CD14-positive monocyte (primary cell): ENCODE data around the gene FGF5. TPM values are rescaled to one million over a fixed set of nuclear protein-coding genes. Genes with fewer than 3 reads are reported as not detected.

Experiments
- DNase-seq, 3 donors: peaks; one replicate each; pipeline ENCODE4 v3.0.0-alpha.2; 2011 to 2022
- H2AFZ ChIP-seq: 2 replicates; pipeline ENCODE4 v1.6.0; 2012; ENCODE audit warnings: mild to moderate bottlenecking, low read depth, low read length, inconsistent platforms; ENCODE audit not compliant: insufficient read depth, poor library complexity, severe bottlenecking
- H3K27ac ChIP-seq, 2 donors: 1 replicate in 1 of 2; 2 replicates in 1 of 2; pipeline ENCODE4 v1.5.1; 2012 to 2013; ENCODE audit warnings: low read length in 2 of 2, control low read depth in 1 of 2, inconsistent platforms in 1 of 2, low read depth in 1 of 2, mild to moderate bottlenecking in 1 of 2
- H3K27me3 ChIP-seq, 2 donors: one replicate each; pipeline versions ENCODE4 v1.6.0 to v1.6.1; 2011 to 2013; ENCODE audit warnings: low read length in 2 of 2; ENCODE audit not compliant: control insufficient read depth in 2 of 2, insufficient read depth in 2 of 2
- H3K36me3 ChIP-seq, 2 donors: replicated peaks in 1 of 2; 1 replicate in 1 of 2; 2 replicates in 1 of 2; pipeline versions ENCODE4 v1.5.1 to v1.6.1; 2012 to 2013; ENCODE audit warnings: low read length in 2 of 2, control low read depth in 1 of 2, inconsistent platforms in 1 of 2, mild to moderate bottlenecking in 1 of 2; ENCODE audit not compliant: insufficient read depth in 2 of 2, control insufficient read depth in 1 of 2
- H3K4me1 ChIP-seq, 2 donors: 1 replicate in 1 of 2; 2 replicates in 1 of 2; pipeline versions ENCODE4 v1.5.1 to v1.6.1; 2012 to 2013; ENCODE audit warnings: low read length in 2 of 2, control low read depth in 1 of 2, inconsistent platforms in 1 of 2, mild to moderate bottlenecking in 1 of 2, moderate library complexity in 1 of 2; ENCODE audit not compliant: insufficient read depth in 2 of 2, control insufficient read depth in 1 of 2
- H3K4me2 ChIP-seq: replicated peaks from 2 replicates; pipeline ENCODE3; 2012; ENCODE audit warnings: low read length, moderate library complexity, mild to moderate bottlenecking; ENCODE audit not compliant: poor library complexity, severe bottlenecking; ENCODE audit errors: extremely low read depth
- H3K4me3 ChIP-seq, 3 experiments: fragments of 200-600 bp in 1 of 3; sonication (generic) in 1 of 3; replicated peaks in 1 of 3; 1 replicate in 2 of 3; 2 replicates in 1 of 3; pipeline ENCODE4 v1.5.1; 2011 to 2013; ENCODE audit warnings: low read length in 3 of 3, mild to moderate bottlenecking in 3 of 3, control low read depth in 2 of 3, low read depth in 2 of 3, inconsistent platforms in 1 of 3, moderate library complexity in 1 of 3
- H3K79me2 ChIP-seq: 2 replicates; pipeline ENCODE4 v1.6.0; 2012; ENCODE audit warnings: mild to moderate bottlenecking, control low read depth, inconsistent platforms, low read length, moderate library complexity; ENCODE audit not compliant: insufficient read depth
- H3K9ac ChIP-seq: 2 replicates; pipeline ENCODE4 v1.6.0; 2017; ENCODE audit warnings: low read length, mild to moderate bottlenecking; ENCODE audit not compliant: insufficient read depth, poor library complexity, severe bottlenecking
- H3K9me3 ChIP-seq, 2 donors: replicated peaks in 1 of 2; 1 replicate in 1 of 2; 2 replicates in 1 of 2; pipeline versions ENCODE4 v1.5.1 to v1.6.1; 2012 to 2013; ENCODE audit warnings: low read length in 2 of 2, control low read depth in 1 of 2; ENCODE audit not compliant: control insufficient read depth in 1 of 2, insufficient read depth in 1 of 2
- H4K20me1 ChIP-seq: 2 replicates; pipeline ENCODE4 v1.6.0; 2012; ENCODE audit warnings: mild to moderate bottlenecking, low read length, control low read depth, moderate library complexity; ENCODE audit not compliant: insufficient read depth
- H3K27ac Mint-ChIP-seq, 7 donors: one replicate each; pipeline ENCODE4 v1.8.0; 2020; ENCODE audit warnings: mild to moderate bottlenecking in 7 of 7, mixed read lengths in 7 of 7, moderate library complexity in 6 of 7, inconsistent platforms in 2 of 7
- H3K27me3 Mint-ChIP-seq, 3 donors: one replicate each; pipeline ENCODE4 v1.8.0; 2021 to 2022; ENCODE audit warnings: low read depth in 3 of 3, mild to moderate bottlenecking in 3 of 3, mixed read lengths in 3 of 3, moderate library complexity in 3 of 3, inconsistent platforms in 1 of 3
- H3K36me3 Mint-ChIP-seq, 2 donors: one replicate each; pipeline ENCODE4 v1.8.0; 2020; ENCODE audit warnings: mixed read lengths in 2 of 2, inconsistent platforms in 1 of 2, mild to moderate bottlenecking in 1 of 2
- H3K4me1 Mint-ChIP-seq: one replicate; pipeline ENCODE4 v1.8.0; 2020; ENCODE audit warnings: mild to moderate bottlenecking, mixed read lengths
- H3K4me3 Mint-ChIP-seq, 2 donors: one replicate each; pipeline ENCODE4 v1.8.0; 2020; ENCODE audit warnings: mild to moderate bottlenecking in 2 of 2, mixed read lengths in 2 of 2, moderate library complexity in 1 of 2
- H3K9me3 Mint-ChIP-seq, 7 donors: one replicate each; pipeline ENCODE4 v1.8.0; 2020 to 2022; ENCODE audit warnings: mixed read lengths in 7 of 7, mild to moderate bottlenecking in 6 of 7, moderate library complexity in 6 of 7, inconsistent platforms in 2 of 7
- CTCF ChIP-seq: fragments of 200-600 bp; IDR thresholded peaks from one replicate; pipeline ENCODE4 v1.8.0; 2022; ENCODE audit warnings: antibody characterized with exemption, mild to moderate bottlenecking
- WGBS: methylation state at CpG from one replicate; pipeline ENCODE4 v1.1.5; 2013; ENCODE audit warnings: missing lambda C conversion rate; ENCODE audit not compliant: insufficient coverage; 5-methylcytosine and 5-hydroxymethylcytosine counted together
- intact Hi-C, 2 donors: fragments of 100-400 bp; cut with micrococcal nuclease; formaldehyde crosslinking; loops; one replicate each; pipeline versions ENCODE4 v1.15.0 to v1.15.1; 2023
- polyA plus RNA-seq, 3 donors: library from polyadenylated mRNA; depleted of rRNA in 1 of 3; unstranded in 2 of 3; stranded (reverse) in 1 of 3; fragments of 300-500 nt in 2 of 3; fragments of >200 nt in 1 of 3; fragmentation: Illumina TruSeq in 2 of 3; gene quantifications; 1 replicate in 2 of 3; 2 replicates in 1 of 3; pipeline ENCODE4 v1.2.3, GENCODE V29; 2012 to 2021

The FGF5 gene
- polyA plus RNA-seq, 3 donors: not detected

DNA sequence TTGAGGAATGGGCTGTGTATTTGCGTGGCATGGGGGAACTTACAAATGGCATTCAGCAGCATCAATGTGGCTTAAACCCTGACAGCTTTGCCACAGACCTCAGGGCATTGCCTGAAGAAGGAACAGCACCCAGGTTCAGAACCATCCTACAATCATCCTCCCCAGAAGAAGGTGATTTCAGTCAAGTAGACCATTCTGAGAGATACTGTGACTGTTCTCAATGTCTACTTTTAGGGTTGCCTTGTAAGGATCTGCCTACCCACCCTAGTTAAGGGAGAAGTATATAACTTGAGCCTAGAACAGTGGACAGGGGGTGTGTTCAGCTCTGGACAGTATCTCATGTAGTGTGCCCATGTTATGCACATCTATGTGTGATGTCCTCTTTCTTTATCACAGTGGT is 1.6 kb upstream of the FGF5 start:
- Mint-ChIP-seq H3K9me3 (peaks cover 0 to 26% (median 11%) of the 10 kb centered on the region in 7 donors), H3K27me3 (peaks cover 74 to 87% (median 78%) of the 10 kb centered on the region in 3 donors), H3K36me3 (peaks cover 0 to 2% of the 10 kb centered on the region in 2 donors), H3K27ac (no peak overlapping the region), H3K4me3 (peak overlapping the region in 1 of 2 donors; percentile 70), H3K4me1 (peaks cover 24% of the 10 kb centered on the region)
- Histone ChIP-seq H3K27me3 (peaks cover 56 to 90% of the 10 kb centered on the region in 2 donors), H3K36me3 (no peaks in the 10 kb centered on the region), H2AFZ (no peak overlapping the region), H3K4me2 (no peak overlapping the region), H3K9me3 (peaks cover 5 to 49% of the 10 kb centered on the region in 2 donors), H3K27ac (no peak overlapping the region), H3K9ac (no peak overlapping the region), H3K79me2 (no peaks in the 10 kb centered on the region), H3K4me3 (no peak overlapping the region), H4K20me1 (no peaks in the 10 kb centered on the region), H3K4me1 (peaks cover 8 to 17% of the 10 kb centered on the region in 2 donors)
- 50% methylated on average over 1 of the region's 1 CpG for WGBS
- no peak for DNase-seq
- no peak for TF ChIP-seq CTCF
- intact Hi-C loops: no loop called here

- Mint-ChIP-seq H3K27ac (no peak overlapping the region), H3K4me3 (peak overlapping the region; percentile 62 to 93), H3K9me3 (peaks cover 0 to 26% (median 11%) of the 10 kb centered on the region in 7 donors), H3K4me1 (peaks cover 24% of the 10 kb centered on the region), H3K27me3 (peaks cover 78 to 85% (median 80%) of the 10 kb centered on the region in 3 donors), H3K36me3 (peaks cover 0 to 2% of the 10 kb centered on the region in 2 donors)
- Histone ChIP-seq H3K27ac (no peak overlapping the region), H2AFZ (peak overlapping the region; percentile 51), H3K9me3 (peaks cover 5 to 49% of the 10 kb centered on the region in 2 donors), H3K79me2 (no peaks in the 10 kb centered on the region), H4K20me1 (no peaks in the 10 kb centered on the region), H3K36me3 (no peaks in the 10 kb centered on the region), H3K9ac (peak overlapping the region; percentile 8), H3K27me3 (peaks cover 58 to 93% of the 10 kb centered on the region in 2 donors), H3K4me2 (peak overlapping the region; percentile 67), H3K4me3 (peak overlapping the region in 1 of 3 experiments; percentile 61), H3K4me1 (peaks cover 8 to 17% of the 10 kb centered on the region in 2 donors)
- WGBS: 1% methylated on average over 29 of the region's 36 CpGs
- no peak for DNase-seq
- TF ChIP-seq CTCF: no peak
- intact Hi-C loops: no loop called here
Measured at GRCh38 chr4:80265571-80266252, 752 bp upstream of the FGF5 start.
